CD4-positive, alpha-beta T cell treated with Interleukin-6 at 100 ng/mL for 8 hours (primary cell): ENCODE data around the gene RHOBTB1.

Experiments
- DNase-seq: peaks from one replicate; pipeline ENCODE4 v3.0.0-alpha.2; 2020; ENCODE audit warnings: mixed read lengths, low spot score

RHOBTB1 gene

GRCh38 chr10:60820093-60820754 is 123.8 kb downstream of the RHOBTB1 start:
- DNase-seq, result no peak
